HEK293T (cell line): Measurements from ENCODE around the gene SLC6A17.

ENCODE experiments used
- ELF4 ChIP-seq: fragments of 450-650 bp; IDR thresholded peaks from 2 replicates; pipeline ENCODE4 v1.6.1; 2017; ENCODE audit warnings: antibody characterized with exemption
- FOXA1 ChIP-seq: fragments of 450-650 bp; IDR thresholded peaks from 2 replicates; pipeline ENCODE4 v1.6.1; 2016; ENCODE audit warnings: mild to moderate bottlenecking
- FOXM1 ChIP-seq: fragments of 450-650 bp; IDR thresholded peaks from 2 replicates; pipeline ENCODE4 v1.6.1; 2017; ENCODE audit warnings: mild to moderate bottlenecking, borderline replicate concordance
- NFRKB ChIP-seq: fragments of 450-650 bp; IDR thresholded peaks from 2 replicates; pipeline ENCODE4 v1.6.1; 2016; ENCODE audit warnings: mild to moderate bottlenecking, moderate library complexity
- TARDBP ChIP-seq: fragments of 450-650 bp; IDR thresholded peaks from 2 replicates; pipeline ENCODE4 v1.6.1; 2016

DNA sequence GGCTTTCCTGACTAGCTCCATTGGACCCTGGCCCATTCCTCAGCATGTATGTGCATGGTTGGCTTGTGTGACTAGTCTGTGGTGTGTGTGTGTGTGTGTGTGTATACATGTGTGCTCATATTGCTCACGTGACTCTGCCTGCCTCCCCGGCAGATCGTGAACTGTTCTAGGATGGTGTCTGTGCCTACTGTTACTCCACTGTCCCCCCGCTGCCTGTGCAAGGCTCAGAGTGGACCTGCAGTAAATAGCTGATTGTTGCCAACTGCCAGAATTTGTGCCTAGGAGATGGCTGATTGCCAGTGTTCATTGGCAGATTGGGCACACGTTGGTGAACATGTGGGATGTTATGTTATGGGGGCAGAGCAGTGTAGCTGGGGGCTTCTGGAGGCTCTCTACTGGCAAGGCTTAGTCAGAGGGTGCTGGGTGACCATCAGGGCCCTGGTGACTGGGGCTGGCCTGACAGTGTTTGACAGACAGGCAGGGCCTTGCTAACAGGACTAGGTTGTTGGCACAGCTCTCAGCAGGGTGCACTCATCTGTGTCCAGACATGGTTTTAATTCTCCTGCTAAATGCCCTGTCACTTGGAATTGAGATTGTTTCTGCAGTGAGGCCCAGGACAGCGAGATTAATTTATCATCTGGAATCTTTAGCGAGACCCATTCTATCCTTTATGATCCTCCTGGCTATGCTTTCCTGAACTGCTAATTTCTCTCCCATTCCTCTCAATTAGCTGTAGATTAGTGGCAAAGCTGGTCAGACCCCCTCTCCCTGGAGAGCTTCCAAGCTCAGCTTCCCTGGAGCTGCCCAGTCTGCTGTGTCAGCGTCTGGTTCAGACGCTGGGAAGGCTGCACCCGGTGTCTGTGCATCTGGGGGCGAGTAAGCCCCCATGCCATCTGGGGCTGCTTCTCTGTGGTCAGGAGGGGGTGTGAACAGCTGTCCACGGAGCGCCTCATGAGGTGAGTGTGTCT is 20.8 kb downstream of the SLC6A17 start:
- TF ChIP-seq ELF4 (no peak), NFRKB (no peak), TARDBP (no peak), FOXA1 (no peak), FOXM1 (no peak)
